ENCODE measurements around the gene DZANK1.
A peak's percentile ranks its signal among the peaks of the same experiment; 100 is the strongest.
"Not testable (repeated sequence)": the region's sequence is repeated elsewhere in the genome, so short reads cannot be mapped to it uniquely, and the experiment has no call there.

Gene DZANK1

GRCh38 chr20:18466894-18467730, at the start of gene DZANK1, which contains the start of gene POLR3F:
Gene DZANK1 (minus strand): TSS chr20:18467030. CDS start chr20:18465358, 1,672 bp downstream.
Gene POLR3F (plus strand): TSS chr20:18467390. CDS start chr20:18467507, 117 bp downstream.
- DNase-seq: peak; percentile 94

DNA sequence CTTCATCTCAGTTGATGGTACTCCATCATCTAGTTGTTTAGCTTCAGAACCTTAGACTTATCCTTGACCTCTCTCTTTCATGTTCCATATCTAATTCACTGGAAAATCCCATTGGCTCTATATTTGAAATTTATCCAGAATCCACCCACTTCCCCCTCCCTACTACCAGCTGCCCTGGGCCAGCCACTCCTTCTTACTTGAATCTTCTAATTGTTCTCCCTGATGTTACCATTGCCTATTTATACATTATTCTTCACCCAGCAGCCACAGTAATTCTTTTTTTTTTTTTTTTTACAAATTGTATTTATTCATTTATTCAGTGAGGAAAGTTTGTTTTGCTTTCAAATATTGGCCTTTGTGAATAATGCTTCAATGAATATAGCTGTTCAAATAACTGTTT, 49.1 kb upstream of the DZANK1 start:
- DNase-seq: no peak

- DNase-seq: no peak
These were observed 47.3 kb upstream of the DZANK1 start for GRCh38 chr20:18514127-18514526.

DNA sequence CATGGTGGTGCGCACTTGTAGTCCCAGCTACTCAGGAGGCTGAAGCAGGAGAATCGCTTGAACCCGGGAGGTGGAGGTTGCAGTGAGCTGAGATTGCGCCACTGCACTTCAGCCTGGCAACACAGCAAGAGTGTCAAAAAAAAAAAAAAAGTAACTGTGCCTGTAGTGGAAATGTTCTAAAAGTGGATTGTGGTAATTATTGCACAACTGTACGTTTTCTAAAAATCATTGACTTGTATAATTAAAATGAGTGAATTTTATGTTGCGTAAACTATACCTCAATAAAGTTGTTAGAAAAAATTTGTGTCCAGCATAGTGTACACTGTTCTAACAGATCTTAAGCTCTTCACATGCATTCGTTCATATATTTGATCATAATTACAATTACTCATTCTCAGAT, 46.4 kb upstream of the DZANK1 start:
- DNase-seq: no peak

GRCh38 chr20:18511571-18511970, 44.7 kb upstream of the DZANK1 start:
- no peak for DNase-seq

- peak; percentile 99 for DNase-seq
These were observed 40.7 kb upstream of the DZANK1 start, which contains the start of gene SEC23B for GRCh38 chr20:18507218-18508191. Gene SEC23B (plus strand): TSS chr20:18507940. CDS start chr20:18510836, 2,896 bp downstream.

DNA sequence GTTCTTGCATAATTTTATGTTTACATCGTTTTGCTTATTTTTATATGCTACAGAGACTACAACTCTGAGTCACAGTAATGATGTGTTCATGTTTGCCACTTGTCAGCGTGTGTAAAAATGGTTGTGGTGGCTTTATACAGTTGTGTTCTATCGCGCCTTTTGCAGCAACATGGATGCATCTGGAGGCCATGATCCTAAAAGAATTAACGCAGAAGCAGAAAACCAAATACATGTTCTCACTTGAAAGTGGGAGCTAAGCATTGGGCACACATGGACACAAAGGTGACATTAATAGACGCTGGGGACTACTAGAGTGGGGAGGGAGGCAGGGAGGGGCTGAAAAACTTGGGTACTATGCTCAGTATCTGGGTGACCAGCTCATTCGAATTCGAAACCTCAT, 39.9 kb upstream of the DZANK1 start:
- no peak for DNase-seq

DNA sequence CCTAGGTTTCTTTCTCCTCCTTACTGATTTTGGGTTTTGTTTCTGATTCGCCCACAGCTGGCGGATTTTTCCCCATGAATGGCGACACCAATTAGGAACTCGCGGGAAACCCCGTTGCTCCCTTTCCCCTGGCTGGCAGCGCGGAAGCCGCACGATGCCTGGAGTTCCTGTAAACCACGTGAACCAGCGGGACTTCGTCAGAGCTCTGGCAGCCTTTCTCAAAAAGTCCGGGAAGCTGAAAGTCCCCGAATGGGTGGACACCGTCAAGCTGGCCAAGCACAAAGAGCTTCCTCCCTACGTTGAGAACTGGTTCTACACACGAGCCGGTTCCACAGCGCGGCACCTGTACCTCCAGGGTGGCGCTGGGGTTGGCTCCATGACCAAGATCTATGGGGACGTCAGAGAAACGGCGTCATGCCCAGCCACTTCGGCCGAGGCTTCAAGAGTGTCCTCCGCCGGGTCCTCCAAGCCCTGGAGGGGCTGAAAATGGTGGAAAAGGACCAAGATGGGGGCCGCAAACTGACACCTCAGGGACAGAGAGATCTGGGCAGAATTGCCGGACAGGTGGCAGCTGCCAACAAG, 37.7 kb upstream of the DZANK1 start:
- no peak for DNase-seq

DNA sequence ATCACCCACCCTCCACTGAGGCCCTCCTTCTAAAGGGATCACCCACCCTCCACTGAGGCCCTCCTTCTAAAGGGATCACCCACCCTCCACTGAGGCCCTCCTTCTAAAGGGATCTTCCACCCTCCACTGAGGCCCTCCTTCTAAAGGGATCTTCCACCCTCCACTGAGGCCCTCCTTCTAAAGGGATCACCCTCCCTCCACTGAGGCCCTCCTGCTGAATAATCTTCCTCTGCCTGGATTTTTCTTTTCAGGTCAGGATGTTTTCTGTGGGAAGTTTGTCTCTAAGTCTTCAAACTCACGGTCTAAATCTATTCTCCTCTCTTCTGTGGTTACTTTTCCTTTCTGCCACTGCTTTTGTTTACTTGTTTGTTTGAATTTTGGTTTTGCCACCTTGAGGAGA, 34.8 kb upstream of the DZANK1 start:
- not testable (repeated sequence) for DNase-seq

GRCh38 chr20:18497603-18498002, 30.8 kb upstream of the DZANK1 start:
- DNase-seq: no peak

GRCh38 chr20:18496740-18497592, 30.1 kb upstream of the DZANK1 start, which contains the start of gene RBBP9:
Gene RBBP9 (minus strand): TSS chr20:18497225. CDS start chr20:18497167, 58 bp downstream.
- DNase-seq: peak; percentile 80

- DNase-seq: no peak
These were observed 29.2 kb upstream of the DZANK1 start for GRCh38 chr20:18496042-18496441.

DNA sequence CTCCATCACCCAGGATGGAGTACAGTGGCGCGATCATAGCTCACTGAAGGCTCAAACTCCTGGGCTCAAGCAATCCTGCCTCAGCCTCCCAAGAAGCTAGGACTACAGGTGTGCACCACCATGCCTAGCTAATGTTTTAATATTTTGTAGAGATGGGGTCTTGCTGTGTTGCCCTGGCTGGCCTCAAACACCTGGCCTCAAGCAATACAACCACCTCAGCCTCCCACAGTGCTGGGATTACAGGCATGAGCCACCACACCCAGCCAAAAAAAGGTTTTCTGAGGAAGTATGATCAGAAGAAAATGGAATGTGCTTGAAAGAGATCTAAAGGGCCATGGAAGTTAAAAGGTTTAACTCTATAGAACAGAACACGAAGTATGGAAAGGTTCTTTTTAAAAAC, 21.5 kb upstream of the DZANK1 start:
- DNase-seq: no peak

DNA sequence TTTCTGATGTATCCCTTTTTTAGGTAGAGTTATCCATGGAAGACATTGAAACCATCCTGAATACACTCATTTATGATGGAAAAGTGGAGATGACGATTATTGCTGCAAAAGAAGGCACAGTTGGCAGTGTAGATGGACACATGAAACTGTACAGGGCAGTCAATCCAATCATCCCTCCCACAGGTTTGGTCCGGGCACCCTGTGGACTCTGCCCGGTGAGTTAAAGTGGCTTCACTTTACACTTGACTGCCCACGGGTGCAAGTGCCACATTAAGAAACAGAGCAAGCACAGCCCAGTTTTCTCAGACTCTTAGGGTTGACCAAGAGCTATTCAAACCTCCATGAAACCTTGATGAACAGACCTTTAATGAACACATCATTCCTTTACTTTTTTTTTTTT, 14.8 kb upstream of the DZANK1 start:
- DNase-seq: no peak

GRCh38 chr20:18477821-18478220, 11.0 kb upstream of the DZANK1 start:
- DNase-seq: no peak

GRCh38 chr20:18477218-18477617, 10.4 kb upstream of the DZANK1 start:
- DNase-seq: no peak

- DNase-seq: no peak
These were observed 296 bp downstream of the DZANK1 start for GRCh38 chr20:18466574-18466893.

- DNase-seq: no peak
These were observed 1.2 kb downstream of the DZANK1 start for GRCh38 chr20:18465536-18466200.

DNA sequence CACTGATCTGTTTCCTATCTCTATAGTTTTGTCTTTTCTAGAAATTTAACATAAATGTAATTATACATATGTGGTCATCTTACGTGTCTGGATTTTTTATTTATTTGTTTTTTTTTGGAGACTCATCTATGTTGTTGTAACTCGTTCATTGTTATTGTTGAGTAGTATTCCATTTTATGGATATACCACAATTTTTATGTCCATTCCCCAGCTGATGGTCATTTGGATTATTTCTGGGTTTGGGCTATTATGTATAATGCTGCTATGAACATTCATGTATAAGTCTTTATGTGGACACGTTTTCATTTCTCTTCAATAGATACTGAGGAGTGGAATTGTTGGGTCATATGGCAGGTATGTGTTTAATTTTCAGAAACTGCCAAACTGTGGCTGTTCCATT, 10.2 kb downstream of the DZANK1 start:
- no peak for DNase-seq

- DNase-seq: no peak
These were observed 22.9 kb downstream of the DZANK1 start for GRCh38 chr20:18443886-18444285.

- no peak for DNase-seq
These were observed 26.4 kb downstream of the DZANK1 start for GRCh38 chr20:18440403-18440802.

DNA sequence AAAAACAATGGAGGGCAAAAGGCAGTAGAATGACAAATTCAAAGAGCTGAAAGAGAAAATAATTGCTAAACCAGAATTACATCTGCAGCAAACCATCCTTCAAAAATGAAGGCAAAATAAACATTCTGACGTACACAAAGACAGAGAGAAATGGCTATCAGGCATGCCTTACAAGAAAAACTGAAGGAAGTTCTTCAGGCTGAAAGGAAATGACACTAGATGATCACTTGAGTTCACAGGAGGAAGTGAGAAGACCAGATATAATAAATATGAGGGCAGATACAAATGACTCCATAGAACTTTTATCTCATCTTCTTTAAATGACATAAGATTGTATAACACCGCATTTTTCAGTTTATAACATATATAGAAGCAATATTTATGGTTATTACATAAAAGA, 30.0 kb downstream of the DZANK1 start:
- no peak for DNase-seq
